Uterus (tissue), 4 donors: ENCODE results near the gene ANKRD11. TPM values are rescaled to one million over a fixed set of nuclear protein-coding genes. Genes with fewer than 3 reads are reported as not detected.

ENCODE experiments used
- DNase-seq, 2 donors: peaks; one replicate each; pipeline ENCODE4 v3.0.0-alpha.2; 2019 to 2020
- H3K27ac ChIP-seq, 2 donors: fragments of 200-600 bp; sonication (generic); 1 replicate in 1 of 2; 2 replicates in 1 of 2; pipeline ENCODE4 v1.5.1; 2016 to 2018
- H3K27me3 ChIP-seq, 2 donors: fragments of 200-600 bp; sonication (generic); one replicate each; pipeline ENCODE4 v1.5.1; 2018 to 2019; ENCODE audit warnings: control low read depth in 1 of 2
- H3K36me3 ChIP-seq, 2 donors: fragments of 200-600 bp; sonication (generic); one replicate each; pipeline ENCODE4 v1.5.1; 2019; ENCODE audit warnings: control low read depth in 1 of 2
- H3K4me1 ChIP-seq, 2 donors: fragments of 200-600 bp; sonication (generic); one replicate each; pipeline ENCODE4 v1.5.1; 2018 to 2019; ENCODE audit warnings: control low read depth in 1 of 2
- H3K4me3 ChIP-seq, 2 donors: fragments of 200-600 bp; sonication (generic); 1 replicate in 1 of 2; 2 replicates in 1 of 2; pipeline ENCODE4 v1.5.1; 2018 to 2019; ENCODE audit warnings: mild to moderate bottlenecking in 1 of 2
- H3K9me3 ChIP-seq, 2 donors: fragments of 200-600 bp; sonication (generic); one replicate each; pipeline ENCODE4 v1.5.1; 2019; ENCODE audit warnings: control low read depth in 1 of 2
- CTCF ChIP-seq, 4 experiments: fragments of 200-600 bp in 2 of 4; fragments of 450-650 bp in 2 of 4; sonication (generic) in 2 of 4; IDR thresholded peaks; one replicate each; pipeline ENCODE4 v1.5.1; 2016 to 2019; ENCODE audit warnings: antibody characterized with exemption in 4 of 4, mild to moderate bottlenecking in 2 of 4, moderate library complexity in 1 of 4
- POLR2A ChIP-seq, 2 donors: fragments of 450-650 bp; IDR thresholded peaks; one replicate each; pipeline ENCODE4 v1.6.1; 2016; ENCODE audit warnings: antibody characterized with exemption in 2 of 2, mild to moderate bottlenecking in 1 of 2, moderate library complexity in 1 of 2
- intact Hi-C: fragments of 100-400 bp; cut with DNase I; formaldehyde crosslinking; loops from one replicate; pipeline ENCODE4 v1.15.1; 2023; ENCODE audit warnings: low total_unique reads
- total RNA-seq, 4 donors: library from RNA; depleted of rRNA in 3 of 4; stranded (reverse); fragments of >200 nt in 3 of 4; gene quantifications; one replicate each; pipeline versions ENCODE4 v1.1.0 to v1.2.4, GENCODE V29; 2014 to 2023
- donor health status: DM: yes; HTN: yes; CAD: no.

The ANKRD11 gene
- total RNA-seq, 4 donors from 2014 or later: 20.5 to 182 (median 45.5) TPM

- H3K27ac ChIP-seq: no peak overlapping the region
- no peaks in the 10 kb centered on the region for H3K36me3 ChIP-seq
- peaks cover 0 to 7% of the 10 kb centered on the region in 2 donors for H3K4me1 ChIP-seq
- H3K9me3 ChIP-seq: no peaks in the 10 kb centered on the region
- TF ChIP-seq CTCF (IDR thresholded peaks at IDR 0.05) (no peak), POLR2A (IDR thresholded peaks at IDR 0.05) (no peak)
- intact Hi-C loops: no loop called here
- DNase-seq: no peak
- no peaks in the 10 kb centered on the region for H3K27me3 ChIP-seq
- no peak overlapping the region for H3K4me3 ChIP-seq
These were observed 29.8 kb downstream of the ANKRD11 start for GRCh38 chr16:89460556-89460955.

- no peaks in the 10 kb centered on the region for H3K9me3 ChIP-seq
- H3K36me3 ChIP-seq: no peaks in the 10 kb centered on the region
- no peak overlapping the region for H3K4me3 ChIP-seq
- no peak for DNase-seq
- no peaks in the 10 kb centered on the region for H3K27me3 ChIP-seq
- intact Hi-C loops: no loop called here
- H3K4me1 ChIP-seq: peaks cover 0 to under 1% of the 10 kb centered on the region in 2 donors
- no peak for TF ChIP-seq POLR2A (IDR thresholded peaks at IDR 0.05)
- TF ChIP-seq CTCF (IDR thresholded peaks at IDR 0.05): no peak
- H3K27ac ChIP-seq: no peak overlapping the region
These were observed 31.4 kb downstream of the ANKRD11 start for GRCh38 chr16:89458967-89459366.

GRCh38 chr16:89458551-89458950 lies 31.8 kb downstream of the ANKRD11 start:
- intact Hi-C loops: no loop called here
- Histone ChIP-seq H3K4me3 (no peak overlapping the region), H3K27me3 (no peaks in the 10 kb centered on the region), H3K36me3 (no peaks in the 10 kb centered on the region), H3K4me1 (peaks cover 0 to 5% of the 10 kb centered on the region in 2 donors), H3K9me3 (no peaks in the 10 kb centered on the region), H3K27ac (no peak overlapping the region)
- TF ChIP-seq POLR2A (IDR thresholded peaks at IDR 0.05): no peak
- no peak for TF ChIP-seq CTCF (IDR thresholded peaks at IDR 0.05)
- DNase-seq: no peak

GRCh38 chr16:89456419-89456959 lies 33.9 kb downstream of the ANKRD11 start:
- peaks cover 0 to 9% of the 10 kb centered on the region in 2 donors for H3K4me1 ChIP-seq
- H3K9me3 ChIP-seq: no peaks in the 10 kb centered on the region
- H3K27me3 ChIP-seq: no peaks in the 10 kb centered on the region
- TF ChIP-seq CTCF (IDR thresholded peaks at IDR 0.05): no peak
- TF ChIP-seq POLR2A (IDR thresholded peaks at IDR 0.05): no peak
- H3K4me3 ChIP-seq: no peak overlapping the region
- H3K36me3 ChIP-seq: no peaks in the 10 kb centered on the region
- no peak for DNase-seq
- H3K27ac ChIP-seq: no peak overlapping the region
- intact Hi-C loops: no loop called here

- no peak for TF ChIP-seq CTCF (IDR thresholded peaks at IDR 0.05)
- no peak for TF ChIP-seq POLR2A (IDR thresholded peaks at IDR 0.05)
- Histone ChIP-seq H3K27me3 (no peaks in the 10 kb centered on the region), H3K4me3 (no peak overlapping the region), H3K4me1 (peaks cover 0 to 9% of the 10 kb centered on the region in 2 donors), H3K36me3 (no peaks in the 10 kb centered on the region), H3K27ac (no peak overlapping the region), H3K9me3 (no peaks in the 10 kb centered on the region)
- DNase-seq: no peak
- intact Hi-C loops: no loop called here
These were observed 34.7 kb downstream of the ANKRD11 start for GRCh38 chr16:89455692-89456091.
